Hematopoietic multipotent progenitor cell treated with erythropoietin and hydrocortisone succinate and interleukin-3 and kit ligand, for 4 days (in vitro differentiated cells): ENCODE measurements around the gene ZNF688.
"Not testable (repeated sequence)": the region's sequence is repeated elsewhere in the genome, so short reads cannot be mapped to it uniquely, and the experiment has no call there.

Experiments used
- DNase-seq: peaks from one replicate; pipeline ENCODE4 v3.0.0-alpha.2; 2015

Gene ZNF688

DNA sequence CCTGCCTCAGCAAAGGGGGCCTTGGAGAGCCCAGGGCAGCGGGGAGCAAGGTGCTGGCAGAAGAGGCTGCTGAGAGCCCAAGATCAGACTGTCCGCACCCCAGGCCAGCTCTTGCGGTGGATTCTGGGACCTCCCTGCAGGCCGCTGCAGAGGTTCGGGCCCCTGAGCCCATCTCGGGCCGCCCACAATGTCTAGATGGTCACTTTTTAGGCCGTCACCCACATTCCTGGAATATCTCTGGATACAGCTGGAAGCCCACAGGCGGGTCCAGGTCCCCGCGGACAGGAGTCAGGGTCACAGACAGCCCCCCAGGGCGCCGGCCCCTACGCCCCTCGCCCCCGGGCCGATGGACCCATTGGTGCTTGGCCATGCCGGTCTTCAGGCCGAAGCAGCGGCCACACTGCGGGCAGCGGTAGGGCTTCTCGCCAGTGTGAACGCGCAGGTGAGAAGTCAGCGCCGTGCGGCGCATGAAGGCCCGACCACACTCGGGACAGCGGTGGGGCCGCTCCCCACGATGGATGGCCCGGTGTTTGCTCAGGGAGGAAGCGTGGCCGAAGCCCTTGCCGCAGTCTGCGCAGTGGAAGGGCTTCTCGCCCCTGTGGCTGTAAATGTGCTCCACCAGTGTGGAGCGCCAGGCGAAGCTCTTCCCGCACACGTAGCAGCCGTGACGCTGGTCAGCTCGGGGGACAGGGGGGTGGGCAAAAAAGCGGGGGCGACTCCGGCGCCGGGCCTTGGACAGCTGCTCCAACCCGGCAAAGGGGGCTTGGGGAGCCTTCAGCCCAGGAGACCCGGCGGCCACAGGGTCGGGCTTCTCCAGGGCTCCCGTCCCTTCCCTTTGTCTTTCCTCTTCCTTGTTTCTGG, 39.0 kb downstream of the ZNF688 start:
- no peak for DNase-seq

DNA sequence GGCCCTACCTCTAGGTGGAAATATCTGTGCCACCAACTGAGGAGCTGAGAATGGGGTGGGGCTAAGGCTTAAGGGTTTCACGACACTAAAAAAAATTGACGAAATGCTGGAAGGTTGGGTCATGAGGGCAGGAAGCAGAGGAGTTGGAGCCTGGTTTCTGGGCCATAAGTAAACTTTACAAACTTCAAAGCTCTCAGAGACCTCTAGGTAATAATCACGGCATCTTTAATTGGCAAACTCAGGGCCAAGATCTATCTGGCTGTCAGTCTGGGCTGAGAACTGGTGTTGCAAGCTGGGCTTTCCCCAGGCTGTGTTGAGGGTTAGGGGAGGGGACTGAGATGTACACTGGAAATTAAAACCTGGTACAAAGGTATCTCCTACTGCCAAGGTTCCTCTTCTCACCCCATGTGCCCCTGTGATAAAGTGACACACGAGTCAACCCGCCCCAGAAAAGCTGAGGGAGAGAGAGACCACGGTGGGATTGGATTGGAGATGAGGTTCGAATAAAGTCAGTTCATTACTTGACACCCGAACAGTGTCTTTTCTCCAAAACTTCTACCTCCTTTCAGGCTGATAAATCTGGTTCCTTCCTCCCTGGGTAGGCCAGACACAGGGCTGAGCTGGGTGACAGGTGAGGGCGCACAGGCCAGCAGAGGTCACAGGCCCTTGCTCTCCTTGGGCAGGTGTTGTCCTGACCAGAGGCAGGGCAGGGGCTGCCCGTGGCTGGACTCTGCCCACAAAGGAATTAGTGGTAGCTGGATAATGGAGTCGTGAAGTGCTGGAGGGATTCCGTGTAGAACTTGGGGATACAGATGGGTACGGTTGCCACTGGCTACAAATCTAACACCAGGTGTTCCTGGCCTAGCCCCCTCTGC, 41.1 kb downstream of the ZNF688 start:
- DNase-seq: peak; percentile 52

DNA sequence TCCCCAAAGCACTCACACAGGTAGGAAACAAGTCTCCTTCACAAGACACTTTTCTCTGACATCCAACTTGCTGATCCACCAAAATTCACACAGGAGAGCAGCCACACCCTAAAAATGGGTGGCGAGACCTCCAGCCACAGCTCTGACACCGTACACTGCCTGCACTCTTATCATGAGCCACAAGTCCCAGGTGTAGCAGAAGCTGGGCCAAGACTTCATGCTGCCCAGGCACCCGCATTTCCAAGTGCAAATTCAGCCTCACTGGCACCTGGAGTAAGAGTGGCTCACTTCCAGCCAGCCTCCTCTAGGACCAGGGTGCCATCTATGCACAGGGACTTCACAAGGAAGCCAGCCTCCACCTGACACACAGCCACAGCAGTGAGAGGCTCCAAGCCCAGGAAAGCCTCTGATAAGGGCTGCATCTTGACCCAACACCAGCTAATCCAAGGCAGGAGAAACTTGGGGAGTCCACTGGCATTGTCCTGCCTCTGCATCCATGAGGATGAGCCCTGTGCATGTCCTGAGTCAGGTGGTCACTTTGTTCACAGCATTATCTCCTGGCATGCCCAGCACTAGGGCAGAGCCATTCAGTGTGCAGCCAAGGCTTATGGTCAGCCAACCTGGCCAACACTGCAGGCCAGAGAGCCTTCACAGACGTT, 42.6 kb downstream of the ZNF688 start:
- DNase-seq: peak; percentile 56

DNA sequence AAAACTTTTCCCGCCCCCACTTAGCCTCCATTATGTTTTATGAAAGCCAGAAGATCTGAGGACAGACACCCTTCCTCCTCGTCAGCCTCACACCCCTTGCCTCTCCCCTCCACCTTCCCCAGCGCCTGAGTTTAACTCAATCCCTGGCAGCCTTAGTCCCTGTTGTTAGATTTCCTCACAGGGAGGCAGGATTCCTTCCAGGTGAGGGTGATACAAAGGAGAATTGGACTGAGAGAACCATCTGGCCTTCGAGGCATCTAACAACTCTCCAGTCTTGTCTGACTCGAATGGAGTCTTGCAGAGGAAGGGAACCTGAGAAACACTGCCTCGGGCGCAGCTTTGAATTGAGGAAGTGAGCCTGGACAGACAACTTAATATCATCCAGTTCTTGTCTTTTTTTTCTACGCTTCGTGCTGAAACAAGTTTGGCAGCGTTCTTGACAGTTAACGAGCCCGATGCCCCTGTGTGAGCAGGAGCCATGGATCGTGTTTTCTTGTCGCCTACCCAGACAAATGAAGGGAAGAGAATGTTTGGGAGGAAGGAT, 43.8 kb downstream of the ZNF688 start:
- peak; percentile 88 for DNase-seq

DNA sequence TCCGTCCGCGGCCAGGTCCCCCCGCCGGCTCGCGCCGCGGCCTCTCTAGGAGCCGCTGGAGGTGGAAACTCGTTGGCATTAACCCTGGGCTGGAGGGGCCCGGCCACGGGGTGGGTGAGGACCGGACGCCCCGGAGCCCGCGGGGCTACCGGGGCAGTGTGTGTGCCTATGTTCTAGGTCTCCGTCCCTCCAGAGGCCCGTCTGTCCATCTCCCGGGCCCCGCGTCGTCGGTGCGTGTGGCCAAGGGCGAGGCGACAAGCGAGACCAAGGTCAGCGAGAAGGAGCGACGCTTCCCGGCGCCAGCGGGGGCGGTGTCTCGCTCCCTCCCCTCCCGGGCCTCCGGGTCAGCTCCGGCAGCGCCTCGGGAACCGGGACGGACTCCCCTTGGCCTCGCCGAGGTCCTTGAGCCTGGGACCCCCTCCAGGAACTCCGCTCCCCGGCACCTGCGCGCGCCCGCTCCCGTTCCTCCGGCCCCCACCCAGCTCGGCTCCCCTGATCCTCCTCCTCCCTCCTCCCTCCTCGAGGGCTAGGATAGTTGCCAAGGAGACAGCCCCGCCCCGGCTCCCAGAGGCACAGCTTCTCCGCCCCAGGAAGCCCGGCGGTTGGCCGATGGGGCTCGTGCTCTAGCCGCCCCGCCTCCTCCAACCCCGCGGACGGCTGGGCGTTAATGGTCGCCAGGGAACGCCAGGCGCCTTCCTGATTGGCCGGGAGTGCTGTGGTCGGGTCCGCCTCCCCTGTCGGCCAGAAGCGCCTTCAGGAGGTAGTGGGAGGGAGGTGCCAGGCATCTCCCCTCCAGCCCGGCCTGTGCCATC, 44.5 kb downstream of the ZNF688 start:
- peak; percentile 100 for DNase-seq

DNA sequence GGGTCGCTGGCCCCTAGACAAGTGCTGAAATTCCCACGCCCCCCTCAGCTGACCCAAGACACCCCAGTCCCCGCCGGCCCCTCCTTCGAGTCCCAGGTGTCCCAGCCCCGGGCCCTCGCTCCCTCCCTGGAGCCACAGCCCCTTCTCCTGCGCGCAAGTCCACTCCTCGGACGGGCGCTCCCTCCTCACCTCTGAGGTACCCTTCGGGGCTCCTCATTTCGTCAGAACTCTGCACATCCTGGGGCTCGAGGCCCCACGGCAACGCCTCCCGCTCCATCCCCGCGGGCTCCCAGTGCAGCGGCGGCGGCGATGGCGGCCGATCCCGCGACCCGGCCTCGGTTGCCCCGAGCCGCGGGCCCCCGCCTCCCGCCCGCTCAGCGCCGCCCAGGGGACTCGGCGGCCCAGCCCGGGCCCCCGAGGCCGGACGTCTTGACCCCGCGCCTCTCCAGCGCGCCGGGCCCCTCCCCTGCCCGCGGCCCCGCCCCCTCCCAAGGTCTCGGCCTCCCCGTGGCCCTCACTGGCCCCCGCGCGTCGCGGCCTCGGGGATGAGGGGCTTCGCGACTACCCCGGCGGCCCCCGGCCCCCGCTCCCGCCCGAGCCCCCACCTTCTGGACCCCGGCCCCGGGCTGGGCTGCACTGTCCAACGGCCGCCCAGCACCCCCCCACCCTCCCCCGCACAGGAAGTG, 45.2 kb downstream of the ZNF688 start, which contains the start of gene ZNF768:
Gene ZNF768 (minus strand): TSS at position 430 of the 686 bp plus-strand sequence. CDS start 153 bp downstream, at position 277.
- peak; percentile 65 for DNase-seq

DNA sequence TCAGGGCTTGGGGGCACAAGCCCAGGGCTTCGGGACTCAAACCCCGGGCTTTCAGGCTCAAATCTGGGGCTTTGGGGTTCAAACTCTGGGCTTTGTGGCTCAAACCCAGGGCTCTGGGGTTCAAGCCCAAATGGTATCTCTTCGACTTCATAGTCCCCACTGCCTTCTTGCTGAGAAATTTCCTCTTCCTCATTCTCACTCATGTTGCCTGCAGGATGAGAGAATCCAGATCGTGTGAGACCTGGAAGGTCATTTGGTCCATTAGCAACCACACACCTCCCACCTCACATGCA, 45.7 kb downstream of the ZNF688 start:
- no peak for DNase-seq

DNA sequence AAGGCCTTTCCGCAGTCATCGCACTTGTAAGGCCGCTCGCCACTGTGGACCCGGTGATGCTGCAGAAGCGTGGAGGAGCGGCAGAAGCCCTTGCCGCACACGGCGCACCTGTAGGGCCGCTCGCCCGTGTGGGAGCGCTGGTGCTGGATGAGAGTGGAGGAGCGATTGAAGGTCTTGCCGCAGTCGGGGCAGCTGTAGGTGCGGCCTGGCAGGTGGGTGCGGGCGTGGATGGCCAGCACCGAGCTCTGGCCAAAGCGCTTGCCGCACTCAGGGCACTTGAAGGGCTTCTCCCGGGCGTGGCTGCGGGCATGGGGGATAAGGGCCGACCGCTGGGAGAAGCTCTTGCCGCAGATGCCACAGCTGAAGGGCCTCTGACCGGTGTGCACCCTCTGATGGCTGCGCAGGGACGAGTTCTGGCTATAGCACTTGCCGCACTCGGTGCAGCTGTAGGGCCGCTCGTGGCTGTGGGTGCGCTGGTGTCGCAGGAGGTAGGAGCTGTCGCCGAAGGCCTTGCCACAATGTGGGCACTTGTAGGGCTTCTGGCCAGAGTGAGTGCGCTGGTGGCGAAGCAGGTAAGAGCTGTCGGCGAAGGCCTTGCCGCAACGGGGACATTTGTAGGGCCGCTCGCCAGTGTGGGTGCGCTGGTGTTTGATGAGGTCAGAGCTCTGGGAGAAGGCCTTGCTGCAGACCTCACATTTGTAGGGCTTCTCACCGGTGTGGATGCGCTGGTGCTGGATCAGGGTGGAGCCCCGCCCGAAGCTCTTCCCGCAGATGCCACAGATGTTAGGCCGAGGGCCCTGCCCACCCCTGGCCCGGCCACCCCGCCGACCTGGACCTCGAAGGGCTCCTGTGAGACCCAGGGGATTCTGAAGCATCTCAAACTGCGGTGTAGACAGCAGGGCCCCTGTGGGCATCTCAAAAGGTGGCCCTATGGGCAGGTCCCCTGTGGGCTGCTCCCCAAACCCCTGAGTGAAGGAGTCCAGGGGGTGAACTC, 46.6 kb downstream of the ZNF688 start:
- DNase-seq: no peak

DNA sequence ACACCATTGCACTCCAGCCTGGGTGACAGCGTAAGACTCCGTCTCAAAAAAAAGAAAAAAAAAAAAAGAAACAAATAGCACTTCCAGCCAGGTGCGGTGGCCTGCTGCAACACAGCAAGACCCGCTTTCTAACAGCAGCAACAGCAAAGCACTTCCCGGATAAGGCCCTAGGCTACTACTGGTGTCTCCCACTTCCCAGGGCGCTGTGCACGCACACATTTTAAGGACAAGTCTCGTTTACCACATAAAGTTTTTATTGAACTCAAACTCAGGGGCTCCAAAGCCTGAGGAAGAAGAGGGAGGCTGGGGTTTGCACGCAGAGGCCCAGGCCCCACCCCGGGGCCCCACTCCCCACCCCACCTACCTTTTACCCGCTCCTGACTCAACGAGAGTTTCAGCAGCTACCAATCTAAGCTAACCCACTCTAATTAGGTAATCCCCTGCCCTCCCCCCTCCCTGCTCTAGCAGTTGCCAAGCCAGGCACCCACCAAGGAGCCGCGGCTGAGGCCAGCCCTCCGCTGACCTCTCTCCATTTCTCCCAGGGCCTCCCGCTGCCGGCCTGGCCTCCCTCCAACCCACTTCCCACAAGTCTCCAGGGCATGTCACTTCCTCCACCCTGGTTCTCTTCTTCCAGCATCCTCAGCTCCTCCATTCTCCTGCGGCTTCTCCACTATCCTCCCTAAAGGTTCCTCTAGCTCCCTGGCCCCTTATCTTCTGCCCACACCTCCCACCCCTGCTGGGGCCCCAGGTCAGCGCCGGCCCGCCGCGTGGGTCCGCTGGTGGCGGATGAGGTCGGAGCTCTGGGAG, 47.5 kb downstream of the ZNF688 start:
- no peak for DNase-seq

GRCh38 chr16:30522702-30523463, 48.6 kb downstream of the ZNF688 start:
- DNase-seq: not testable (repeated sequence)

GRCh38 chr16:30521873-30522641, 49.5 kb downstream of the ZNF688 start:
- no peak for DNase-seq

DNA sequence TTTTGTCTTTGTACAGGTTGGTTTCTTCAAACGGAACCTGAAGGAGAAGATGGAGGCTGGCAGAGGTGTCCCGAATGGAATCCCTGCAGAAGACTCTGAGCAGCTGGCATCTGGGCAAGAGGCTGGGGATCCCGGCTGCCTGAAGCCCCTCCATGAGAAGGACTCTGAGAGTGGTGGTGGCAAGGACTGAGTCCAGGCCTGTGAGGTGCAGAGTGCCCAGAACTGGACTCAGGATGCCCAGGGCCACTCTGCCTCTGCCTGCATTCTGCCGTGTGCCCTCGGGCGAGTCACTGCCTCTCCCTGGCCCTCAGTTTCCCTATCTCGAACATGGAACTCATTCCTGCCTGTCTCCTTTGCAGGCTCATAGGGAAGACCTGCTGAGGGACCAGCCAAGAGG, 50.0 kb downstream of the ZNF688 start:
- no peak for DNase-seq
